IPS DF 4.7 (cell line): ENCODE data around the gene TM7SF2.

Experiments
- DNase-seq: peaks from one replicate; pipeline ENCODE4 v3.0.0-alpha.2; 2013; ENCODE audit warnings: low spot score; ENCODE audit errors: extremely low read depth

TM7SF2 gene

DNA sequence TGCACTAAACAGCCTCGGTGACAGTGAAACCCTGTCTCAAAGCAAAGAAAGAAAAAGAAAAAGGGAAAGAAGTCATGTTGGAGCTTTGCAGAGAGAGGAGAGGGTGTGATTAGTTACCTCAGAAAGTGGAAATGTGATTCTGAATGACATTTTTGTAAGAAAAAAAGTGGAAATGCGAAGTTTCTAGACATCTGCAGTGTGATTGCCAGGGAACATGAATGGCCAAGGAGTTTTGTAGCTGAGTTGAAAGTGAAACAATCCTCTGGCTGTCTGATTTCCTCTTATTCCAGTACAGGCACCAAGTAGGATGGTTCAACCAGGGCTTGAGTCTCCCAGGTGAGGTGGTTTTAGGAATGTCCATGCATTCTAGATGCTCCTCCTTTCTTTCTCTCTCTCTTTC is 40.5 kb downstream of the TM7SF2 start:
- DNase-seq, result no peak

GRCh38 chr11:65156256-65156655 is 44.6 kb downstream of the TM7SF2 start:
- no peak for DNase-seq

DNA sequence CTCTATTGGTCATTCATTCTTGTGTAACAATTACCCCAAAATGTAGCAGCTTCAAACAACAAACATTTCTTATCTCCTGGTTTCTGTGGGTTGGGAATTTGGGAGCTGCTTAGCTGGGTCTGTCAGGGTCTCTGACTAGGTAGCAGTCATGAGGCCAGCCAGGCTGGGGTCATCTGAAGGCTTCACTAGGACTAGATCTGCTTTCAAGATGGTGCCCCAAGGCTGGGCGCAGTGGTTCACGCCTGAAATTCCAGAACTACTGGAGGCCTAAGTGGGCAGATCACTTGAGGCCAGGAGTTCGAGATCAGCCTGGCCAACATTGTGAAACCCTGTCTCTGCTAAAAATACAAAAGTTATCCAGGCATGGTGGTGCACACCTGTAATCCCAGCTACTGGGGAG is 45.3 kb downstream of the TM7SF2 start:
- no peak for DNase-seq

- DNase-seq, result no peak
Observed at GRCh38 chr11:65157336-65157735, 45.7 kb downstream of the TM7SF2 start.

- no peak for DNase-seq
Observed at GRCh38 chr11:65159012-65159411, 47.3 kb downstream of the TM7SF2 start.

- no peak for DNase-seq
Observed at GRCh38 chr11:65160643-65161042, 49.0 kb downstream of the TM7SF2 start.

DNA sequence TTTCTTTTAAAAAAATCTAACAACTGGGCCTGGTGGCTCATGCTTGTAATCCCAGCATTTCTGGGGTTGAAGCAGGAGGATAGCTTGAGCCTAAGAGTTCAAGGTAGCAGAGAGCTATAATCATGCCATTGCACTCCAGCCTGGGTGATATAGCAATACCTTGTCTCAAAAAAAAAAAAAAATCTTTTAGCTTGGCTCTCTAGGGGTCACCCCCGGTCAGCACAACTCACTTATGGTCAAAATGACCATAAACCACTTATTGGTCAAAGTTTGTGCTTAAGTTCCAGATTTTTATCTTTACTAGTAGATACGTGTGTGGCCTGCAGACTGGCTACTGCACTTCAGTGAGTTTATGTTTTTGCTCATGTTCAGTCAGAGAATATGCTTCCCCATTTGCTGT is 52.0 kb downstream of the TM7SF2 start:
- no peak for DNase-seq
